Neural cell (in vitro differentiated cells): ENCODE measurements around the gene UBE2O. TPM values are rescaled to one million over a fixed set of nuclear protein-coding genes. Genes with fewer than 3 reads are reported as not detected.

ENCODE experiments used
- H2AFZ ChIP-seq: fragments of 200-600, 300-800 bp; sonication (generic), shearing (Covaris generic); 2 replicates; pipeline ENCODE4 v1.6.0; 2014; ENCODE audit warnings: low read depth, mild to moderate bottlenecking, antibody characterized with exemption, low read length, moderate library complexity
- H3F3A ChIP-seq: fragments of 200-600 bp; shearing (Covaris generic); 2 replicates; pipeline ENCODE4 v1.6.1; 2016; ENCODE audit warnings: mild to moderate bottlenecking, moderate library complexity, mixed read lengths, antibody characterized with exemption, low read length; ENCODE audit not compliant: insufficient read depth, poor library complexity, severe bottlenecking
- H3K27ac ChIP-seq: fragments of 200-600, 300-800 bp; sonication (generic), shearing (Covaris generic); 2 replicates; pipeline ENCODE4 v1.5.1; 2014; ENCODE audit warnings: mild to moderate bottlenecking, low read length, moderate library complexity
- H3K27me3 ChIP-seq: fragments of 300-800, 200-600 bp; sonication (generic), shearing (Covaris generic); 2 replicates; pipeline ENCODE4 v1.6.0; 2014; ENCODE audit warnings: mild to moderate bottlenecking, low read depth, low read length, moderate library complexity; ENCODE audit not compliant: insufficient read depth
- H3K36me3 ChIP-seq: fragments of 300-800, 200-600 bp; sonication (generic), shearing (Covaris generic); 2 replicates; pipeline ENCODE4 v1.5.1; 2014; ENCODE audit warnings: mild to moderate bottlenecking, antibody characterized with exemption, low read length, moderate library complexity; ENCODE audit not compliant: insufficient read depth
- H3K4me2 ChIP-seq: fragments of 300-800, 200-600 bp; sonication (generic), shearing (Covaris generic); 2 replicates; pipeline ENCODE4 v1.6.0; 2014; ENCODE audit warnings: mild to moderate bottlenecking, low read length
- H3K4me3 ChIP-seq: fragments of 300-800, 200-600 bp; sonication (generic), shearing (Covaris generic); 2 replicates; pipeline ENCODE4 v1.5.1; 2014; ENCODE audit warnings: mild to moderate bottlenecking, low read length, moderate library complexity
- H3K79me2 ChIP-seq: fragments of 200-600 bp; shearing (Covaris generic); replicated peaks from 2 replicates; pipeline ENCODE4 v1.6.0; 2014; ENCODE audit warnings: mild to moderate bottlenecking, low read length, moderate library complexity; ENCODE audit not compliant: insufficient read depth
- H3K9ac ChIP-seq: fragments of 300-800, 200-600 bp; sonication (generic), shearing (Covaris generic); 2 replicates; pipeline ENCODE4 v1.6.1; 2016; ENCODE audit warnings: mild to moderate bottlenecking, low read length, mixed read lengths
- H3K9me2 ChIP-seq: fragments of 200-600 bp; shearing (Covaris generic); 2 replicates; pipeline ENCODE4 v1.6.1; 2016; ENCODE audit warnings: mild to moderate bottlenecking, low read length, mixed read lengths; ENCODE audit not compliant: insufficient read depth
- H3K9me3 ChIP-seq: fragments of 200-600, 300-800 bp; sonication (generic), shearing (Covaris generic); 2 replicates; pipeline ENCODE4 v1.6.1; 2016; ENCODE audit warnings: mild to moderate bottlenecking, mixed run types, low read length, moderate library complexity, mixed read lengths
- H4K20me1 ChIP-seq: fragments of 200-600 bp; shearing (Covaris generic); 2 replicates; pipeline ENCODE4 v1.6.1; 2016; ENCODE audit warnings: mild to moderate bottlenecking, mixed run types; ENCODE audit not compliant: insufficient read depth
- CTCF ChIP-seq: fragments of 450-650 bp; IDR thresholded peaks from 2 replicates; pipeline ENCODE4 v1.5.1; 2014; ENCODE audit warnings: antibody characterized with exemption, mild to moderate bottlenecking, moderate library complexity; ENCODE audit not compliant: poor library complexity, severe bottlenecking
- EP300 ChIP-seq: fragments of 450-650 bp; conservative IDR thresholded peaks from 2 replicates; pipeline ENCODE4 v1.6.1; 2014; ENCODE audit warnings: antibody characterized with exemption, mild to moderate bottlenecking, moderate library complexity; ENCODE audit not compliant: poor library complexity, severe bottlenecking
- EZH2 ChIP-seq: fragments of 200-600, 300-800 bp; shearing (Covaris generic), sonication (generic); IDR thresholded peaks from 2 replicates; pipeline ENCODE4 v1.6.1; 2014; ENCODE audit warnings: antibody characterized with exemption, low read length, borderline replicate concordance, mild to moderate bottlenecking; ENCODE audit not compliant: insufficient read depth, poor library complexity, severe bottlenecking
- MXI1 ChIP-seq: fragments of 450-650 bp; conservative IDR thresholded peaks from 2 replicates; pipeline ENCODE4 v1.6.1; 2014; ENCODE audit warnings: antibody characterized with exemption, mild to moderate bottlenecking; ENCODE audit not compliant: poor library complexity, severe bottlenecking
- POLR2AphosphoS5 ChIP-seq: IDR thresholded peaks from 2 replicates; pipeline ENCODE4 v1.6.1; 2012
- RAD21 ChIP-seq: fragments of 450-650 bp; conservative IDR thresholded peaks from 2 replicates; pipeline ENCODE4 v1.6.1; 2014; ENCODE audit warnings: antibody characterized with exemption, mild to moderate bottlenecking, moderate library complexity
- REST ChIP-seq: IDR thresholded peaks from 2 replicates; pipeline ENCODE4 v1.6.1; 2012; ENCODE audit warnings: borderline replicate concordance
- SMC3 ChIP-seq: fragments of 450-650 bp; conservative IDR thresholded peaks from 2 replicates; pipeline ENCODE4 v1.6.1; 2014; ENCODE audit warnings: antibody characterized with exemption, mild to moderate bottlenecking, moderate library complexity; ENCODE audit not compliant: poor library complexity
- TAF1 ChIP-seq: IDR thresholded peaks from 2 replicates; pipeline ENCODE4 v1.6.1; 2012; ENCODE audit warnings: low read depth
- polyA plus RNA-seq: library from polyadenylated mRNA; depleted of rRNA; stranded (reverse); fragments of >200 nt; gene quantifications from 2 replicates; pipeline ENCODE4 v1.2.3, GENCODE V29; 2014

UBE2O gene
- polyA plus RNA-seq, 1 donor from 2014 or later, result 28.0 TPM

GRCh38 chr17:76422406-76422805 lies 30.5 kb downstream of the UBE2O start:
- H3K9me3 ChIP-seq, result no peaks in the 10 kb centered on the region
- H3K36me3 ChIP-seq, result peaks cover 7% of the 10 kb centered on the region
- H3K9ac ChIP-seq, result no peak overlapping the region
- peaks cover 5% of the 10 kb centered on the region for H3K79me2 ChIP-seq
- H4K20me1 ChIP-seq, result no peaks in the 10 kb centered on the region
- no peak overlapping the region for H3K4me2 ChIP-seq
- H3K27ac ChIP-seq, result no peak overlapping the region
- H3K4me3 ChIP-seq, result no peak overlapping the region
- H3F3A ChIP-seq, result no peaks in the 10 kb centered on the region
- H3K9me2 ChIP-seq, result no peaks in the 10 kb centered on the region
- H2AFZ ChIP-seq, result no peak overlapping the region
- no peak for TF ChIP-seq EP300
- no peak for TF ChIP-seq RAD21
- no peak for TF ChIP-seq TAF1
- TF ChIP-seq CTCF, result no peak
- TF ChIP-seq POLR2AphosphoS5, result no peak
- no peak for TF ChIP-seq EZH2
- no peak for TF ChIP-seq MXI1
- no peak for TF ChIP-seq SMC3
- TF ChIP-seq REST, result no peak
- no peaks in the 10 kb centered on the region for H3K27me3 ChIP-seq

DNA sequence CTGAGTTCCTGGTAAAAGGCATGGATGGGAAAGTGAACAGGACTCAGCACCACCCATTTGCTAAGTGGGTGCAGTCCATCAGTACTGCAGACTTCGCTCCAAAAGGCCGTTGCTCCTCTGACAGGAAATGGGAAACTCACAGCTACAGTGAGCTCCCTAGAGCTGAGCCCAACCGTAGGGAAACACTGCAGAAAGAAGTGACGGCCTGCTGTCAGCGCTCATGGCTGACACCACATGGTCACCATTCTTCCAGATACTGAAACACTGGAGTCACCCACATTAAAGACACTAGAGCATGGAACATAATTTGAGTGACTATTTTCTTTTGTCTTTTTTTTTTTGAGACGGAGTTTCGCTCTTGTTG lies 31.9 kb downstream of the UBE2O start:
- Histone ChIP-seq H3K4me3 (no peak overlapping the region), H3K9me3 (no peaks in the 10 kb centered on the region), H3K9ac (no peak overlapping the region), H3K9me2 (no peaks in the 10 kb centered on the region), H2AFZ (no peak overlapping the region), H3K36me3 (peaks cover 7% of the 10 kb centered on the region), H3K27me3 (no peaks in the 10 kb centered on the region), H3K4me2 (no peak overlapping the region), H3F3A (no peaks in the 10 kb centered on the region), H4K20me1 (no peaks in the 10 kb centered on the region), H3K27ac (no peak overlapping the region), H3K79me2 (peaks cover 5% of the 10 kb centered on the region)
- TF ChIP-seq REST, result no peak
- no peak for TF ChIP-seq POLR2AphosphoS5
- TF ChIP-seq TAF1, result no peak
- TF ChIP-seq EP300, result no peak
